ENCODE results near the gene TMC5. TPM values are rescaled to one million over a fixed set of nuclear protein-coding genes. Genes with fewer than 3 reads are reported as not detected.

TMC5 gene
- total and polyA plus RNA-seq, 2 donors (not counting 3 experiments of a cell fraction or from before 2014, with no cell fraction given) = not detected

DNA sequence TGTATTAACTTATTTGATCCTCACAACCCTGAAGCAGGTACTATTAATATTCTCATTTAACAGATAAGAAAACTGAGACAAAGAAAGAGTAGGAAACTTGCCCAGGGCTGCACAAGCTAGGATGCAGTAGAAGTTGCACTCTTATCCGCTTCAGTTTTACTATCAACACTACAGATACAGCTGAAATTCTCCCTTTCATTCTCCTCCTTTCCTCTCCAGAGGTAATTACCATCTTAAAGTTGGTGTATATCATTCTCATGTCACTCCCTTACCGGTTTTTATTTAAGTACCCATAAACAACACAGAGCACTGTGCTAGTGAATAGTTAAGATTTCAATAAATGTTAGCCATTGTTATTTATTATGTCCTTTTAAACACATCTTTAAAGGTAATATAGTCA, 100.7 kb downstream of the TMC5 start:
- FAIRE-seq (no peak), DNase-seq (ENCODE audit: low read depth, low spot score) (no peak)
- Histone ChIP-seq H3K9me1 (replicated peaks; ENCODE audit: control insufficient read depth, extremely low read depth, insufficient read depth, low read length) (no peaks in the 10 kb centered on the region), H3K9me3 (replicated peaks; ENCODE audit: control insufficient read depth, insufficient read depth, low read length) (no peaks in the 10 kb centered on the region), H3K4me2 (ENCODE audit: insufficient read depth, low read length) (no peak overlapping the region), H3K27ac (ENCODE audit: insufficient read depth, low read depth, low read length) (no peak overlapping the region), H4K20me1 (replicated peaks; ENCODE audit: control insufficient read depth, extremely low read depth, insufficient read depth, low read length) (no peaks in the 10 kb centered on the region), H3K27me3 (ENCODE audit: control insufficient read depth in 2 of 2, insufficient read depth in 2 of 2, low read length in 2 of 2) (no peaks in the 10 kb centered on the region), H3K36me3 (ENCODE audit: control insufficient read depth in 2 of 2, extremely low read depth in 1 of 2, insufficient read depth in 2 of 2, low read length in 2 of 2) (peaks cover 0 to 5% of the 10 kb centered on the region in 2 experiments), H2AFZ (ENCODE audit: low read depth, low read length) (no peak overlapping the region), H3K9ac (replicated peaks; ENCODE audit: extremely low read depth, insufficient read depth, low read length) (no peak overlapping the region), H3K79me2 (ENCODE audit: control insufficient read depth, insufficient read depth, low read length) (peaks cover 18% of the 10 kb centered on the region), H3K4me3 (replicated peaks in 1 of 3; ENCODE audit: insufficient read depth in 1 of 3, low read depth in 1 of 3, low read length in 3 of 3) (no peak overlapping the region), H3K4me1 (ENCODE audit: control insufficient read depth, extremely low read depth, insufficient read depth, low read length) (peaks cover 13% of the 10 kb centered on the region)
- intact Hi-C loops (cut with micrococcal nuclease) (no loop called here), dilution Hi-C loops (cut with MboI; ENCODE audit: extremely low pct_ligation_motif_present, low sequenced_read_pairs) (no loop called here)
- BruUV-seq (replicated peaks) = no TSS peak
- CTCF ChIA-PET = interaction anchor here (5.1 kb wide), 1 partner anchor 15 kb away, joined by 28 read pairs; no protein-coding TSS in a partner anchor
- POLR2A ChIA-PET = no interaction called here
- TF ChIP-seq POLR2A (IDR thresholded peaks at IDR 0.05; ENCODE audit: low read depth, low read length) (no peak), MYC (IDR thresholded peaks at IDR 0.05; ENCODE audit: low read depth, low read length) (no peak), GATA2 (IDR thresholded peaks at IDR 0.05; ENCODE audit: insufficient read depth, insufficient read length, low read depth, low read length) (no peak), FOS (IDR thresholded peaks at IDR 0.05; ENCODE audit: borderline replicate concordance, insufficient read depth, low read length) (no peak), POLR2AphosphoS5 (IDR thresholded peaks at IDR 0.05; ENCODE audit: insufficient read depth, low read depth, low read length) (no peak), EZH2 (IDR thresholded peaks at IDR 0.05; ENCODE audit: borderline replicate concordance, low read depth, low read length, severe bottlenecking) (no peak)
- TF ChIP-seq, protein P1, sequence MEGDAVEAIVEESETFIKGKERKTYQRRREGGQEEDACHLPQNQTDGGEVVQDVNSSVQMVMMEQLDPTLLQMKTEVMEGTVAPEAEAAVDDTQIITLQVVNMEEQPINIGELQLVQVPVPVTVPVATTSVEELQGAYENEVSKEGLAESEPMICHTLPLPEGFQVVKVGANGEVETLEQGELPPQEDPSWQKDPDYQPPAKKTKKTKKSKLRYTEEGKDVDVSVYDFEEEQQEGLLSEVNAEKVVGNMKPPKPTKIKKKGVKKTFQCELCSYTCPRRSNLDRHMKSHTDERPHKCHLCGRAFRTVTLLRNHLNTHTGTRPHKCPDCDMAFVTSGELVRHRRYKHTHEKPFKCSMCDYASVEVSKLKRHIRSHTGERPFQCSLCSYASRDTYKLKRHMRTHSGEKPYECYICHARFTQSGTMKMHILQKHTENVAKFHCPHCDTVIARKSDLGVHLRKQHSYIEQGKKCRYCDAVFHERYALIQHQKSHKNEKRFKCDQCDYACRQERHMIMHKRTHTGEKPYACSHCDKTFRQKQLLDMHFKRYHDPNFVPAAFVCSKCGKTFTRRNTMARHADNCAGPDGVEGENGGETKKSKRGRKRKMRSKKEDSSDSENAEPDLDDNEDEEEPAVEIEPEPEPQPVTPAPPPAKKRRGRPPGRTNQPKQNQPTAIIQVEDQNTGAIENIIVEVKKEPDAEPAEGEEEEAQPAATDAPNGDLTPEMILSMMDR (IDR thresholded peaks at IDR 0.05; ENCODE audit: extremely low read depth in 1 of 2, insufficient read depth in 1 of 2, low read depth in 1 of 2, low read length in 2 of 2) = no peak
- TF ChIP-seq, protein P2, sequence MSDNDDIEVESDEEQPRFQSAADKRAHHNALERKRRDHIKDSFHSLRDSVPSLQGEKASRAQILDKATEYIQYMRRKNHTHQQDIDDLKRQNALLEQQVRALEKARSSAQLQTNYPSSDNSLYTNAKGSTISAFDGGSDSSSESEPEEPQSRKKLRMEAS (IDR thresholded peaks at IDR 0.05; ENCODE audit: insufficient read depth, insufficient read length) = no peak
